HCT116 (cell line): Measurements from ENCODE around the gene FLNB. TPM values are rescaled to one million over a fixed set of nuclear protein-coding genes. Genes with fewer than 3 reads are reported as not detected.

Source experiments
- ATAC-seq: fragments of 200-7000 bp; cut with Tn5 transposase; 2 replicates; pipeline ENCODE4 v1.9.1; 2020; ENCODE audit warnings: mild to moderate bottlenecking, moderate library complexity
- BruUV-seq: library from RNA; stranded (reverse); fragments of 400-500 nt; replicated peaks from 2 replicates; lab custom pipeline; 2021; lab: Mats Ljungman, UMichigan
- CTCF ChIA-PET: fragments of 300-600 bp; sonication (Branson Sonifier 250); formaldehyde crosslinking; loops from one replicate; lab custom pipeline; 2021; ENCODE audit warnings: antibody characterized with exemption; lab: Charles Lee
- POLR2A ChIA-PET: fragments of 300-600, 350-600 bp; sonication (Branson Sonifier 250); formaldehyde crosslinking; loops from one replicate; lab custom pipeline; 2021; ENCODE audit warnings: antibody characterized with exemption; lab: Charles Lee
- RAD21 ChIA-PET, 2 experiments: fragments of 300-600 bp; sonication (Branson Sonifier 250); formaldehyde crosslinking; loops; one replicate each; lab custom pipeline; 2023; ENCODE audit warnings: low total read pairs in 2 of 2; ENCODE audit not compliant: uncharacterized antibody in 2 of 2, unreplicated experiment in 2 of 2, low non-redundant PET in 1 of 2; lab: Charles Lee
- DNase-seq: peaks from one replicate; pipeline ENCODE4 v3.0.0-alpha.2; 2010; ENCODE audit warnings: low read depth, low spot score
- H2AFZ ChIP-seq: fragments of 200-600 bp; shearing (Covaris generic), sonication (generic); 2 replicates; pipeline ENCODE4 v1.6.1; 2017; ENCODE audit warnings: low read depth, mixed run types, mixed read lengths, antibody characterized with exemption, low read length; ENCODE audit not compliant: poor library complexity, severe bottlenecking
- H3K27ac ChIP-seq: 2 replicates; pipeline ENCODE4 v1.5.1; 2012; ENCODE audit warnings: low read depth, low read length
- H3K27me3 ChIP-seq: fragments of 200-600 bp; sonication (generic); 2 replicates; pipeline ENCODE4 v1.6.1; 2016; ENCODE audit warnings: mixed run types, low read length, mixed read lengths; ENCODE audit not compliant: insufficient read depth
- H3K36me3 ChIP-seq, 2 experiments: fragments of 200-500 bp in 1 of 2; fragments of 200-600 bp in 1 of 2; sonication (Bioruptor generic) in 1 of 2; sonication (generic) in 1 of 2; 2 replicates each; pipeline versions ENCODE4 v1.5.1 to v1.6.1; 2014 to 2016; ENCODE audit warnings: low read length in 2 of 2, inconsistent platforms in 1 of 2, mixed read lengths in 1 of 2, mixed run types in 1 of 2; ENCODE audit not compliant: insufficient read depth in 2 of 2, control insufficient read depth in 1 of 2
- H3K4me1 ChIP-seq, 2 experiments: fragments of 200-600 bp in 1 of 2; sonication (generic) in 1 of 2; 2 replicates each; pipeline versions ENCODE4 v1.5.1 to v1.6.1; 2012 to 2017; ENCODE audit warnings: low read length in 2 of 2, inconsistent platforms in 1 of 2, mild to moderate bottlenecking in 1 of 2, mixed read lengths in 1 of 2, mixed run types in 1 of 2, moderate library complexity in 1 of 2; ENCODE audit not compliant: insufficient read depth in 2 of 2, control insufficient read depth in 1 of 2
- H3K4me2 ChIP-seq: fragments of 200-600 bp; sonication (generic); 2 replicates; pipeline ENCODE4 v1.6.1; 2017; ENCODE audit warnings: mixed run types, low read length, mixed read lengths
- H3K4me3 ChIP-seq, 2 experiments: fragments of 200-600 bp in 1 of 2; sonication (generic) in 1 of 2; replicated peaks in 1 of 2; 2 replicates each; pipeline ENCODE4 v1.5.1; 2011 to 2016; ENCODE audit warnings: low read length in 2 of 2, control low read depth in 1 of 2, low read depth in 1 of 2, mild to moderate bottlenecking in 1 of 2, mixed read lengths in 1 of 2, mixed run types in 1 of 2
- H3K79me2 ChIP-seq: fragments of 200-600 bp; sonication (generic); 2 replicates; pipeline ENCODE4 v1.6.1; 2017; ENCODE audit warnings: mild to moderate bottlenecking, mixed run types, low read length, moderate library complexity, mixed read lengths; ENCODE audit not compliant: insufficient read depth
- H3K9ac ChIP-seq: fragments of 200-600 bp; sonication (generic); 2 replicates; pipeline ENCODE4 v1.6.1; 2016; ENCODE audit warnings: low read length, mixed read lengths
- H3K9me2 ChIP-seq: fragments of 200-600 bp; sonication (generic), shearing (Covaris generic); 2 replicates; pipeline ENCODE4 v1.6.1; 2017; ENCODE audit warnings: mixed run types, mild to moderate bottlenecking, moderate library complexity; ENCODE audit not compliant: insufficient read depth
- H3K9me3 ChIP-seq, 2 experiments: fragments of 200-500 bp in 1 of 2; fragments of 200-600 bp in 1 of 2; sonication (Bioruptor generic) in 1 of 2; sonication (generic) in 1 of 2; 2 replicates each; pipeline ENCODE4 v1.6.1; 2014 to 2017; ENCODE audit warnings: low read length in 2 of 2, mixed read lengths in 2 of 2, inconsistent platforms in 1 of 2, low read depth in 1 of 2, mild to moderate bottlenecking in 1 of 2, mixed run types in 1 of 2, moderate library complexity in 1 of 2; ENCODE audit not compliant: control insufficient read depth in 1 of 2, insufficient read depth in 1 of 2
- H4K20me1 ChIP-seq: fragments of 200-600 bp; sonication (generic), shearing (Covaris generic); 2 replicates; pipeline ENCODE4 v1.6.1; 2017; ENCODE audit warnings: mixed run types, mild to moderate bottlenecking, moderate library complexity; ENCODE audit not compliant: insufficient read depth
- CBX3 ChIP-seq: IDR thresholded peaks from 2 replicates; pipeline ENCODE4 v1.6.1; 2012; ENCODE audit warnings: low read depth
- EZH2 ChIP-seq: fragments of 200-600 bp; sonication (generic); IDR thresholded peaks from 2 replicates; pipeline ENCODE4 v1.6.1; 2017; ENCODE audit warnings: antibody characterized with exemption, mixed run types
- EZH2phosphoT487 ChIP-seq: fragments of 200-600 bp; IDR thresholded peaks from 2 replicates; pipeline ENCODE4 v1.6.1; 2018; ENCODE audit warnings: antibody characterized with exemption, borderline replicate concordance
- FOSL1 ChIP-seq: IDR thresholded peaks from 2 replicates; pipeline ENCODE4 v1.6.1; 2012; ENCODE audit warnings: low read depth
- JUND ChIP-seq: IDR thresholded peaks from 2 replicates; pipeline ENCODE4 v1.6.1; 2012
- MAX ChIP-seq: IDR thresholded peaks from 2 replicates; pipeline ENCODE4 v1.6.1; 2012
- POLR2A ChIP-seq: IDR thresholded peaks from 2 replicates; pipeline ENCODE4 v1.7.0; 2011; ENCODE audit warnings: borderline replicate concordance; ENCODE audit not compliant: insufficient read depth, insufficient read length; ENCODE audit errors: extremely low read depth
- RAD21 ChIP-seq: IDR thresholded peaks from 2 replicates; pipeline ENCODE4 v1.6.1; 2012; ENCODE audit warnings: low read depth, mild to moderate bottlenecking
- SIN3A ChIP-seq: IDR thresholded peaks from 2 replicates; pipeline ENCODE4 v1.6.1; 2012; ENCODE audit warnings: low read depth
- SRF ChIP-seq: IDR thresholded peaks from 2 replicates; pipeline ENCODE4 v1.6.1; 2012; ENCODE audit warnings: low read depth
- YY1 ChIP-seq: IDR thresholded peaks from 2 replicates; pipeline ENCODE4 v1.6.1; 2011; ENCODE audit warnings: low read length, low read depth, moderate library complexity, mild to moderate bottlenecking; ENCODE audit not compliant: insufficient replicate concordance; ENCODE audit errors: extremely low read depth
- ZBTB33 ChIP-seq: IDR thresholded peaks from 2 replicates; pipeline ENCODE4 v1.6.1; 2011; ENCODE audit warnings: mild to moderate bottlenecking, low read length, moderate library complexity; ENCODE audit not compliant: insufficient replicate concordance; ENCODE audit errors: extremely low read depth
- ZFX ChIP-seq: fragments of 450-650 bp; IDR thresholded peaks from 2 replicates; pipeline ENCODE4 v1.6.1; 2017
- intact Hi-C: fragments of 100-400 bp; cut with micrococcal nuclease; formaldehyde crosslinking; loops from 2 replicates; pipeline ENCODE4 v1.10.0; 2022
- total RNA-seq: library from RNA; stranded (reverse); gene quantifications from one replicate; pipeline ENCODE4 v1.2.1, GENCODE V29; 2021; ENCODE audit not compliant: unreplicated experiment

FLNB gene
- total RNA-seq, 1 experiment from 2014 or later: 116 TPM

- TF ChIP-seq ZFX: no peak
- no peak for TF ChIP-seq SIN3A
- no peak for TF ChIP-seq FOSL1
- no peak for TF ChIP-seq ZBTB33
- no peak for TF ChIP-seq SRF
- no peak for TF ChIP-seq YY1
- no peak for TF ChIP-seq EZH2
- TF ChIP-seq JUND: no peak
- no peak for TF ChIP-seq POLR2A
- TF ChIP-seq CBX3: no peak
- TF ChIP-seq MAX: no peak
These were observed 8.7 kb upstream of the FLNB start (continued) for GRCh38 chr3:57999417-58000115.

- no peaks in the 10 kb centered on the region for H3K36me3 ChIP-seq
- H3K27ac ChIP-seq: no peak overlapping the region
- H3K4me1 ChIP-seq: peaks cover 0 to 17% of the 10 kb centered on the region in 2 experiments; a peak in 2 of 4 replicates
- H3K9me3 ChIP-seq: no peaks in the 10 kb centered on the region
- no peaks in the 10 kb centered on the region for H3K79me2 ChIP-seq
- RAD21 ChIA-PET: no interaction called here
- DNase-seq (no peak), ATAC-seq (no peak)
- H2AFZ ChIP-seq: no peak overlapping the region
- H3K9ac ChIP-seq: no peak overlapping the region
- no peak for TF ChIP-seq EZH2phosphoT487
- no peak for TF ChIP-seq RAD21
- BruUV-seq: no TSS peak
- POLR2A ChIA-PET: no interaction called here
- H4K20me1 ChIP-seq: no peaks in the 10 kb centered on the region
- H3K4me3 ChIP-seq: no peak overlapping the region
- H3K9me2 ChIP-seq: no peaks in the 10 kb centered on the region
- intact Hi-C loops: loop anchor here (10.0 kb wide), 1 partner anchor 114 kb away; no protein-coding TSS in a partner anchor
- no peaks in the 10 kb centered on the region for H3K27me3 ChIP-seq
- no peak overlapping the region for H3K4me2 ChIP-seq
- CTCF ChIA-PET: no interaction called here
These were observed 7.7 kb upstream of the FLNB start for GRCh38 chr3:58000306-58001085.
